HG03354 (cell line): Measurements from ENCODE around the gene LPAR3.

Experiments used
- ATAC-seq: cut with Tn5 transposase; IDR thresholded peaks from one replicate; pipeline ENCODE4 v1.9.1; 2021; ENCODE audit warnings: mild to moderate bottlenecking; ENCODE audit not compliant: unreplicated experiment, poor library complexity, severe bottlenecking

LPAR3 gene

GRCh38 chr1:84861516-84861915 is 31.5 kb downstream of the LPAR3 start:
- no peak for ATAC-seq

- no peak for ATAC-seq
These were observed 33.1 kb downstream of the LPAR3 start for GRCh38 chr1:84859866-84860265.

- no peak for ATAC-seq
These were observed 35.1 kb downstream of the LPAR3 start for GRCh38 chr1:84857906-84858305.

- no peak for ATAC-seq
These were observed 36.2 kb downstream of the LPAR3 start for GRCh38 chr1:84856726-84857270.

- ATAC-seq, result no peak
These were observed 37.0 kb downstream of the LPAR3 start for GRCh38 chr1:84855691-84856630.

GRCh38 chr1:84855168-84855567 is 37.8 kb downstream of the LPAR3 start:
- no peak for ATAC-seq

GRCh38 chr1:84853741-84854721 is 39.0 kb downstream of the LPAR3 start:
- ATAC-seq, result peak; percentile 98

GRCh38 chr1:84851839-84852238 is 41.2 kb downstream of the LPAR3 start:
- no peak for ATAC-seq

- ATAC-seq, result no peak
These were observed 43.5 kb downstream of the LPAR3 start for GRCh38 chr1:84849357-84849975.

- no peak for ATAC-seq
These were observed 45.5 kb downstream of the LPAR3 start for GRCh38 chr1:84847253-84848250.

- ATAC-seq, result no peak
These were observed 46.6 kb downstream of the LPAR3 start for GRCh38 chr1:84846387-84846786.

- ATAC-seq, result no peak
These were observed 47.6 kb downstream of the LPAR3 start for GRCh38 chr1:84845357-84845756.

GRCh38 chr1:84844094-84844493 is 48.9 kb downstream of the LPAR3 start:
- no peak for ATAC-seq

GRCh38 chr1:84842748-84843231 is 50.2 kb downstream of the LPAR3 start:
- no peak for ATAC-seq

GRCh38 chr1:84841971-84842370 is 51.0 kb downstream of the LPAR3 start:
- no peak for ATAC-seq

- ATAC-seq, result no peak
These were observed 52.7 kb downstream of the LPAR3 start for GRCh38 chr1:84840346-84840745.

GRCh38 chr1:84839544-84839943 is 53.5 kb downstream of the LPAR3 start:
- ATAC-seq, result no peak

GRCh38 chr1:84836145-84836544 is 56.9 kb downstream of the LPAR3 start:
- ATAC-seq, result no peak
